OCI-LY3 (cell line): ENCODE measurements around the gene PRX.

Experiments used
- H2AFZ ChIP-seq: fragments of 200-600, 300-600 bp; shearing (Covaris generic); 2 replicates; pipeline ENCODE4 v1.6.0; 2014; ENCODE audit warnings: antibody characterized with exemption, low read depth, low read length
- H3K27ac ChIP-seq: fragments of 200-600, 300-600 bp; sonication (generic); 2 replicates; pipeline ENCODE4 v1.5.1; 2014; ENCODE audit warnings: mild to moderate bottlenecking, low read length, moderate library complexity, mixed read lengths
- H3K27me3 ChIP-seq: fragments of 200-600, 300-600 bp; sonication (generic); 2 replicates; pipeline ENCODE4 v1.6.1; 2014; ENCODE audit warnings: low read depth, low read length, mixed read lengths
- H3K36me3 ChIP-seq: fragments of 200-600, 300-600 bp; sonication (generic); replicated peaks from 2 replicates; pipeline ENCODE3; 2014; ENCODE audit warnings: low read depth, low read length, mixed read lengths
- H3K4me1 ChIP-seq: fragments of 300-600, 200-600 bp; sonication (generic); 2 replicates; pipeline ENCODE4 v1.6.1; 2014; ENCODE audit warnings: low read length, mixed read lengths
- H3K4me2 ChIP-seq: fragments of 200-600, 300-600 bp; sonication (generic); 2 replicates; pipeline ENCODE4 v1.6.1; 2014; ENCODE audit warnings: low read length, mixed read lengths
- H3K4me3 ChIP-seq: fragments of 300-600, 200-600 bp; sonication (generic); 2 replicates; pipeline ENCODE4 v1.5.1; 2014; ENCODE audit warnings: antibody characterized with exemption, mild to moderate bottlenecking, low read length, moderate library complexity
- H3K79me2 ChIP-seq: fragments of 300-600, 200-600 bp; shearing (Covaris generic); 2 replicates; pipeline ENCODE4 v1.6.1; 2014; ENCODE audit warnings: mild to moderate bottlenecking, low read length, mixed read lengths
- H3K9ac ChIP-seq: fragments of 300-600, 200-600 bp; shearing (Covaris generic); 2 replicates; pipeline ENCODE4 v1.6.0; 2014; ENCODE audit warnings: mild to moderate bottlenecking, low read length, moderate library complexity
- H3K9me3 ChIP-seq: fragments of 200-600, 300-600 bp; shearing (Covaris generic); 2 replicates; pipeline ENCODE4 v1.6.1; 2014; ENCODE audit warnings: low read length, mixed read lengths; ENCODE audit not compliant: insufficient read depth
- H4K20me1 ChIP-seq: fragments of 200-600, 300-600 bp; sonication (generic); 2 replicates; pipeline ENCODE4 v1.6.1; 2016; ENCODE audit warnings: low read length, mixed read lengths; ENCODE audit not compliant: insufficient read depth
- CTCF ChIP-seq: fragments of 200-600, 300-600 bp; sonication (generic); IDR thresholded peaks from 2 replicates; pipeline ENCODE4 v1.5.1; 2014; ENCODE audit warnings: antibody characterized with exemption, low read length, low read depth
- EZH2phosphoT487 ChIP-seq: fragments of 200-600 bp; shearing (Covaris generic); IDR thresholded peaks from 2 replicates; pipeline ENCODE4 v1.6.1; 2018; ENCODE audit warnings: antibody characterized with exemption, mixed run types, low read depth

PRX gene

GRCh38 chr19:40355975-40356680, 57.0 kb downstream of the PRX start:
- no peak for TF ChIP-seq CTCF
- no peak for TF ChIP-seq EZH2phosphoT487
- Histone ChIP-seq H4K20me1 (peaks cover 35% of the 10 kb centered on the region), H3K9ac (no peak overlapping the region), H3K9me3 (no peaks in the 10 kb centered on the region), H3K27ac (no peak overlapping the region), H3K4me1 (peaks cover 40% of the 10 kb centered on the region), H3K4me2 (peak overlapping the region; percentile 60), H3K27me3 (peaks cover 40% of the 10 kb centered on the region), H3K79me2 (no peaks in the 10 kb centered on the region), H2AFZ (no peak overlapping the region), H3K4me3 (no peak overlapping the region), H3K36me3 (no peaks in the 10 kb centered on the region)

- Histone ChIP-seq H3K9me3 (no peaks in the 10 kb centered on the region), H3K27ac (no peak overlapping the region), H3K9ac (peak overlapping the region; percentile 47), H3K79me2 (peaks cover 20% of the 10 kb centered on the region), H3K27me3 (no peaks in the 10 kb centered on the region), H2AFZ (no peak overlapping the region), H3K4me2 (peak overlapping the region; percentile 84), H3K4me1 (peaks cover 14% of the 10 kb centered on the region), H4K20me1 (peaks cover 3% of the 10 kb centered on the region; the same call in 1 of the 2 replicates), H3K36me3 (peaks cover 2% of the 10 kb centered on the region), H3K4me3 (peak overlapping the region; percentile 77)
- no peak for TF ChIP-seq CTCF
- no peak for TF ChIP-seq EZH2phosphoT487
Measured at GRCh38 chr19:40348961-40349507, 64.1 kb downstream of the PRX start.

GRCh38 chr19:40348125-40348913, 64.9 kb downstream of the PRX start, which contains the start of the genes C19orf47 and PLD3:
TSS of gene C19orf47 (minus strand) at chr19:40348397. CDS start at chr19:40341857, 6,540 bp downstream.
TSS of gene PLD3 (plus strand) at chr19:40348695. CDS start at chr19:40366484, 17,789 bp downstream.
- H3K9me3 ChIP-seq: no peaks in the 10 kb centered on the region

More at GRCh38 chr19:40348125-40348913, 64.9 kb downstream of the PRX start, which contains the start of the genes C19orf47 and PLD3:
- Histone ChIP-seq H3K27ac (peak within 1 kb of the TSS; percentile 5), H3K27me3 (no peaks in the 10 kb centered on the region), H3K4me1 (peaks cover 14% of the 10 kb centered on the region), H3K4me2 (peak within 1 kb of the TSS; percentile 84), H3K79me2 (peaks cover 20% of the 10 kb centered on the region), H2AFZ (peak within 1 kb of the TSS; percentile 2; the same call in 1 of the 2 replicates), H4K20me1 (peaks cover 3% of the 10 kb centered on the region; the same call in 1 of the 2 replicates), H3K36me3 (peaks cover 2% of the 10 kb centered on the region), H3K9ac (peak within 1 kb of the TSS; percentile 69), H3K4me3 (peak within 1 kb of the TSS; percentile 82)
- TF ChIP-seq EZH2phosphoT487 (no peak), CTCF (no peak)
